Adipose tissue (tissue), 3 donors: ENCODE results near the gene KRT13. TPM values are rescaled to one million over a fixed set of nuclear protein-coding genes. Genes with fewer than 3 reads are reported as not detected.

ENCODE experiments used
- H3K27ac ChIP-seq: one replicate; pipeline ENCODE4 v1.5.1; 2013; ENCODE audit warnings: low read depth, low read length
- WGBS, 3 donors: extraction: QIAGEN DNeasy Blood & Tissue Kit; methylation state at CpG; one replicate each; pipeline ENCODE4 v1.1.7; 2013; 5-methylcytosine and 5-hydroxymethylcytosine counted together
- polyA plus RNA-seq, 3 donors: library from polyadenylated mRNA; stranded (reverse); fragments of 200-250 nt; gene quantifications; one replicate each; pipeline ENCODE4 v1.2.3, GENCODE V29; 2013
- donor health status: healthy with polysubstance abuse.
- donor health status: Bipolar disorder and iron deficiency.
- donor health status: healthy.

The KRT13 gene
- polyA plus RNA-seq, 3 donors: 2.6 to 53.0 (median 3.2) TPM

DNA sequence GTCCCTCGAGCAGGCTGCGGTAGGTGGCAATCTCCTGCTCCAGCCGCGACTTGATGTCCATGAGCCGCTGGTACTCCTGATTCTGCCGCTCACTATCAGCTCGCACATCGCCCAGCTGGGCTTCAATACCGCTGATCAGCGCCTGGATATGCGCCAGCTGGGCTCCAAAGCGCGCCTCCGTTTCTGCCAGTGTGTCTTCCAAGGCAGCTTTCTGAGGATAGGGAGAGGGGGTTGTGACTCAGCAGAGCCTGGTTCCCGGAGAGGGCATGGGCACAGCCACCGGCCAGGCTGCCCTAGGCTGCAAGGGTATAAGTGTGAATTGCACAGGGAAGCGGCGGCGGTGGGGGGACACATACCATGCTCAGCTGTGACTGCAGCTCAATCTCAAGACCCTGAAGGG, 18.4 kb upstream of the KRT13 start:
- WGBS, 3 donors: 73 to 82% (median 80%) methylated on average over 19 of the region's 19 CpGs
- H3K27ac ChIP-seq: no peak overlapping the region

DNA sequence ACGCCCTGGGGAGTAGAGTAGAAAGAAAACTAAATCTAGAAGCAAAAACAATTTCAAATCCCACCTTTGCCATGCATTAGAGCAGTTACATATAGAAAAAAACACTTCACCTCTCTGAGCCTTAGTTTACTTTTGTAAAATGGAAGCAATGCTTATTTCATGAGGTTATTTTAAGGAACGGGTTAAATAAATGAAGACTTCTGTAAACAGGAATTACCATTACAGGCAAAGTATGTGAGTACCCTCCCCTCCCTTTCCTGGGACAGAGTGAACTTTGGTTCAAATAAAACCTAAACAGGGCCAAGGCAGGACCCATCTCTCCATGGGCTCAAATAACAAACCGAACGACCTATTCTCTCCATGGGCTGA, 17.8 kb upstream of the KRT13 start:
- H3K27ac ChIP-seq: no peak overlapping the region
- WGBS, 3 donors: 60 to 83% (median 68%) methylated on average over 4 of the region's 4 CpGs

- H3K27ac ChIP-seq: no peak overlapping the region
- WGBS, 3 donors: 84 to 86% (median 84%) methylated on average over 12 of the region's 12 CpGs
These were observed 17.2 kb upstream of the KRT13 start for GRCh38 chr17:41522301-41523224.

DNA sequence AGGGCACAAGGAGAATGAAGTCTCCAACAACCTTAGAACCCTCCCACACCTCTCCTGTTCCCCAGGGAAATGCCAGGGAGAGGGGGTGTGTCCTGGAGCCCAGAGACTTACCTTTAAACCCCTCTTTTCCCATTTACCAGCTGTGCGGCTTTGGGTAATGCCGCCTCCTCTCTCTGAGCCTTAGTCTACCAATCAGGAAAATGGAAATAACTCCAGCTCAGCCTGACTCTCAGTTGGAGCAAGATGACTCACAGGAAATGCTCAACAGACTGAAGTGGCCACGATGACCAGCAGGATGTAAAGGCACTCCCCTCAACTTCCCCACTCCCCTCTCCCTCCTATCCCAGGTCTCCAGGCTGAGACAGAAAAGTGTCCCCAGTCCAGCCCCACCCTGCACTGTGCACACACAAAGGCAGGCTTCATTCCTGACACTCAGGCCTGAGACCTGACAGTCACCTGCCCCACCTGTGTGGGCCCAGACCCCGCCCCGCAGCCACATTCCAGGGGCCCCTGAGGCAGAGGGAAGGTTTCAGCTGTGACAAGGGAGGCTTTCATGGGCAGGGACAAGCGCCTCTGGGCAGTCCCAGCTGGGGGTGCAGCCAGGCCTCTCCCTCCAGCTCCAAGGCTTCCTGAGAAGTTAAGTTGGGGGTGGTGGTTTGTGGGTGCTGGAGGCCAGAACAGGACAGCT, 16.3 kb upstream of the KRT13 start:
- WGBS, 3 donors: 67 to 74% (median 67%) methylated on average over 6 of the region's 6 CpGs

DNA sequence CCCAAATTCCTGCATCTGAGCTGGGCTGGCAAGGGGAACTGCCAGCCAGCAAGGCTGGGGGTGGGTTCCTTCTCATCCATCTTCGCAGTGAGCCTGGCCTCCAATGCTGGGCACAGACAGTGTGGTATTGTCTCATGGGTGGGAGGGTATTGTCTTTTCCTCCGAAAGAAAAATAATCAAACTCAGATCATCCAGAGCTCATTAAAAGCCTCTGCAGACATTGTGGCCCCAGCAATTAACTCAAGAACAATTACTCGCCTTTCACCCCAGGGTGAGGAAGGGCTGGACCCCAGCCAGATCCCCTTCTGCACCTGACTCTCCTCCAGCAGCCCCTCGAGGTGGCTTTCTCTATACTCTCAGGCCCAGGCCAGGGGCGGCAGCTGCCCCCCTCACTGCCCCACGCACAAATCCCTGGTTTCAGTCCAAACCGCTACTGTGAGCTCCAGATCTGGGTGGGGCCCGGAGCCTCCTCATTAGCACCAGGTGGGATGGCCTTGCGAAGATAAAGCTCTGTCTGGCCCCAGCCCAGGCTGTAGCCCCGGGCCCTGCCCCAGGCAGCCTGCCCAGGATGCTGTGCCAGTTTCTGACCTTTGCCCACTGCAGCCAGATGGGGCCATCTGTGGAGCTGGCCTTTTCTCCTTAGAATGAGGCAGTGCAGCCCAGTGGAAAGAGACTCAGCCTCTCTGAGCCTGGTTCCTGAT, 15.6 kb upstream of the KRT13 start:
- no peak overlapping the region for H3K27ac ChIP-seq
- WGBS, 3 donors: 48 to 62% (median 59%) methylated on average over 10 of the region's 10 CpGs

More for the DNA sequence above, 16.3 kb upstream of the KRT13 start:
- no peak overlapping the region for H3K27ac ChIP-seq

DNA sequence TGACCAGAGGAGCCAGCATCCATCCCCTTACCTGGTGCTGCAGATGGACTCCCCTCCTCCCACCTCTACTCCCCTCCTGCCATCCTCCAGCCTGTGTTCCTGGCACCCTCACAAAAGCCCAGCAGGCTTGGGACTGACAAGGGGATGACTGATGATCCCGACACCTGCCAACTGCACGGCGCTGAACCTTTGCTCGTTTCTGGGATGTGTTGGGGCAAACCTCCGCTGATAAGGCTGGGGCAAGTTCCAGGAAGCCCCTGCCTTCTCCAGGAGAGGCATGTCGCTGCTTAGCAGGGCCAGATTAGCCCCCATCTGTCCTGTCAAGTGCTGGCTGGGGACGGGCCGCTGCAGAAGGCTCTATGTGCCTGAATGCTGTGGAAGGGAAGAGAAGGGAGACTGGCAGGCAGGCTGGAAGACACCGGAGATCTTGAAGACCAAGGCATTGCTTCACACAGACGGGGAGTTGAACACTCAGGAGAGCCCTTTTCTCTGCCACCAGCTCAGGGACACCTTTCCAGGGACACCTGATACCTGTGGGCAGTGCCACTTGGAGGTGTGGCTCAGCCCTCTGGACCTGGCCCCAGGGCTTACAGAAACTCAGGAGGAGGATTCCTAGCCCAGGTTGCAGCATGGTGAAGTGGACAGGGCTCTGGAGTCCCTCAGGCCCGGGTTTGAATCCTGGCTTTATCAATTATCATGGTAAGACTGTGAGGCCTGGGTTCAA, 14.3 kb upstream of the KRT13 start:
- 22 to 55% (median 53%) methylated on average over 10 to 11 of the region's 11 CpGs for WGBS, 3 donors
- H3K27ac ChIP-seq: no peak overlapping the region

GRCh38 chr17:41518789-41519449, 13.5 kb upstream of the KRT13 start, which contains the start of gene KRT15:
Gene KRT15 (minus strand): TSS chr17:41518890. CDS start chr17:41518827, 63 bp downstream.
- no peak within 1 kb of the TSS for H3K27ac ChIP-seq
- 71 to 73% (median 72%) methylated on average over 8 of the region's 8 CpGs for WGBS, 3 donors

GRCh38 chr17:41518031-41518430, 12.6 kb upstream of the KRT13 start:
- no peak overlapping the region for H3K27ac ChIP-seq
- whole genome bisulfite sequencing, 3 donors: 81 to 94% (median 90%) methylated on average over 3 of the region's 3 CpGs

DNA sequence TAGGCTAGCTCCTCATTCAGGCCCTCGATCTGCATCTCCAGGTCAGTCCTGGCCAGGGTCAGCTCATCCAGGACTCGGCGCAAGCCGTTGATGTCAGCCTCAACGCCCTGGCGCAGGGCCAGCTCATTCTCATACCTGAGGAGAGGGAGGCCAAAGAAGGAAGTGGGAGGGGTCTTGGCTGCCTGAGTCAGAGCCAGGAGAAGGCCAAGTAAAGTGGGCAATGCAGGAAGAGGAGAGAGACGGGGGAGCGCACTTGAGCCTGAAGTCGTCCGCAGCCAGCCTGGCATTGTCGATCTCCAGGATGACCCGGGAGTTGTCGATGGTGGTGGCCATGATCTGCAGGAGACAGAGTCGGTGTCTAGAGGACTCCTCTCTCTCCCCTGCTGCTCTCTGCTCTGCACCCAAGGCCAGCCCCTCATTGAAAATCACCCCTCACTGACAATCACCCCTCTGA, 11.4 kb upstream of the KRT13 start:
- WGBS, 3 donors: 82 to 90% (median 83%) methylated on average over 14 of the region's 14 CpGs
- H3K27ac ChIP-seq: no peak overlapping the region

DNA sequence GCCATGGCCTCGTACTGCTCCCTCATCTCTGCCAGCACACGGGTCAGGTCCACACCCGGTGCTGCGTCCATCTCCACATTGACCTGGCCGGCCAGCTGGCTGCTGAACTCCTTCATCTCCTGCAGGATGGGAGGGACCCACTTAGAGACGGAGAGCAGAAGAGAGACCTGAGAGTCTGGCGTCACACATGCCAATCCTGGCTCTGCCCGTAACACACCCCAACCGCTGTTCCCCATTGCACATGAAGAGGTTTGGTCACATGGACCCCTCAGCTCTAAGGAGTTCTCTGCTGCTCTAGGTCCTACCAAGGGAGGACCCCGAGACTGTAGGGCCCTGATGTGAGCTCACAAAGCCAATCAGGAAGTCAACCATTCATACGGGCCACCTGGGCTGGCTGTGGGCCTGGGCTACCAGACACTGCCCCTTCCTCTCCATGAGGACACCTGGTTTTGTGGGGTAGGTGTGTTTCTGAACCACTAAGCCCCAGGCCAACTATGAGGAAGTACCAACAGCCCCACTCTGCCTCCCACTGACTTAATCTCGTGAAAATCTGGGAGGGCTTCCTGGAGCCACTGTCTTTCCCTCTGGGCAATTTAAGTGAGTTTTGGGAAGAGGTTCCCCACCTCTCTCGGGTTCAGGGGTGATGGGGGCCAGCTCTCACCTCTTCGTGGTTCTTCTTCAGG, 10.9 kb upstream of the KRT13 start:
- H3K27ac ChIP-seq: no peak overlapping the region
- whole genome bisulfite sequencing, 3 donors: 82 to 85% (median 84%) methylated on average over 14 of the region's 14 CpGs

DNA sequence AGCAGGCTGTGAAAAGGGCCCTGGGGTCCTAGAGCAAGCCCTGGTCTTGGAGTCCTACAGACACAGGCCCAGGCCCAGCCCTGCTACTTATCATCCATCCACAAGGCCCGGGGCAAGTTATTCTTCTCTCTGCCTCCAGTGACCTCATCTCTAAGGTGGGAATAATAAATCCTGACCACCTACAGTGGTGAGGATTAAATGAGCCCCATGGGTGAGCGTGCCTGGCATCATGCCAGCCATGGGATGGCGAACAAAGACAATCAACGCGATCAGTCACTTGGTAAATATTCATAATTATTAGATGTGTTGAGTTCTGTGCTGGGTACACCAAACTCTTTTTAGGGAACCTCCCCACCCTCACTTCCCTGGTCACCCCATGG, 7.7 kb upstream of the KRT13 start:
- 69 to 78% (median 71%) methylated on average over 5 of the region's 5 CpGs for WGBS, 3 donors
- no peak overlapping the region for H3K27ac ChIP-seq

DNA sequence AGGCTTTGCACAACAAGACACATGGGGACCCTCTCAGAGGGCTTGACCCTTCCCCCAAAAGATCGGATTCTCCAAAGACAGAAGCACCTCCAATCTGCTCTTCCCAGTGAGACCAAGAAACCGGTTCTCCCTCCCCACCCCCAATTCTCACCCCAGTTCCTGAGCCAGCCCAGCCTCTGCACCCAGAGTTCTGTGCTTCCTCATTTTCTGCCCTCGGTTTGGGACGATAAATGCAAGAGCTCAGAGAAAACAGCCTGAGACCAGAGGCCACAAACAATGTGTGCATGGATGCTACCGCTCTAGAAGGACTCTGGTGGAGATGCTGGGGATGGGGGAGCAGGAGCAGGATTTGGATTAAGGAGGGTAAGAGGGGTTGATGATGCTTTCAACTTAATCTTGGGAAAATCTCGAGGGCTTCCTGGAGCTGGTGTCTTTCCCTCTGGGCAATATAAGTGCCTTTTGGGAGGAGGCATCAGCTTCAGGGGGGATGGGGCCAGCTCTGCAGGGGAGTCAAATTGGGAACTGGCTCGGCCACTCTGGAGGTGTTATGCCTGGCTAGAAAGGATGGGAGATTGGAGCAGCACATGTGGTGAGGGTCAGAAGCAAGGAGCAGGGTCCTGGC, 7.2 kb upstream of the KRT13 start:
- 52 to 56% (median 54%) methylated on average over 7 of the region's 7 CpGs for WGBS, 3 donors

DNA sequence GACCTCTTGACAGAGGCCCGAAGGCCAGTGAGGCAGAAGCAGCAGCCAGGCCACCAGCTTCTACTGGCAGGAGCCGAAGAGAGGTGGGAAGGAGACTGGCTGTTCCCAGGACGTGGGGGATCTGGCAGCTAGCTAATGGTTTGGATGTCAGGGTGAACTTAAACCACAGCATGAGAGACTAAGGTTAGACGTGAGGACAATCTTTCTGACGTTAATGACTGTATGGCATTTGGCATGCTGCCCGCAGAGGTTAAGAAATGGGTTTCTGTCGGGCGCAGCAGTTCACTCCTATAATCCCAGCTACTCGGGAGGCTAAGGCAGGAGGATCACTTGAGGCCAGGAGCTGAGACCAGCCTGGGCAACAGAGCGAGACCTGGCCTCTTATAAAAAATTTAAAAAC, 6.3 kb upstream of the KRT13 start:
- 76 to 80% (median 77%) methylated on average over 10 of the region's 10 CpGs for WGBS, 3 donors
- no peak overlapping the region for H3K27ac ChIP-seq

More for the DNA sequence above, 7.2 kb upstream of the KRT13 start:
- no peak overlapping the region for H3K27ac ChIP-seq

- 55 to 80% (median 69%) methylated on average over 4 of the region's 4 CpGs for WGBS, 3 donors
- H3K27ac ChIP-seq: no peak overlapping the region
These were observed 5.7 kb upstream of the KRT13 start for GRCh38 chr17:41511116-41511515.

DNA sequence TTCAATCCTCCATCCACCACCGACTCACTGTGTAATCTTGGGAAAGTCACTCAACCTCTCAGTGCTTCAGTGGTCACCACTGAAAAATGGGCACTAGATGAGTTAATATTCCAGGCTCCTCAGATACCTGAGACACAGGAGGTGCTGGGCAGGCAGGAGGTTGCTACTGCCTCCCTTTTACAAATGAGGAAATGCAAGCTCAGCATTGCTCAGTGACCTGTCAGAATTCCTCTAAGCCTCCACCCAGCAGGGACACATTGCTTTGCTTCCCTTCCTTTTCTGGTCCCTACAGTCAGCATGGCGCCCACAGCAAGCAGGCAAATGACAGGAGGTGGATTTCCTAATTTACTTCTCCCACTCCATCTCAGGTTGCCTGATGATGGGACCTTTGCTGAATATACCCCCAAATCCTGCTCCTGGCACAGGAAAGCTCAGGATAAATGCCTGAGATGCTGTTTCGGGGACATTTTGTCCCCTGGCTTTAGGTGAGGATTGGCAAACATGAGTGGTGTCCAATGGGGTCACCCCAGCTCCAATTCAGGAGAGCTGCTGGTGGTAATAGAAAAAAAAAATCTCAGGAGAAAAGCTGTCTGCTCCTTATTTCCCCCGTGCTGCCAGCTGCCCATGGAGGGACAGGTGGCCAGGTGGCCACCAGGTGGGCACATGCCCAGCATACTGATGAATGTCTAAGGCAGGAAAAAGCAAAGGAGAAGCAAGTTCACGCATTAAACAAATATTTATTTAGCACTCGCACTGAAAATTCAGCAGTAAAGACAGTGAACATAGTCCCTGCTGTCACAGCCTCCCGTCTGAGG, 5.0 kb upstream of the KRT13 start:
- 64 to 87% (median 81%) methylated on average over 7 of the region's 7 CpGs for WGBS, 3 donors
- H3K27ac ChIP-seq: no peak overlapping the region

DNA sequence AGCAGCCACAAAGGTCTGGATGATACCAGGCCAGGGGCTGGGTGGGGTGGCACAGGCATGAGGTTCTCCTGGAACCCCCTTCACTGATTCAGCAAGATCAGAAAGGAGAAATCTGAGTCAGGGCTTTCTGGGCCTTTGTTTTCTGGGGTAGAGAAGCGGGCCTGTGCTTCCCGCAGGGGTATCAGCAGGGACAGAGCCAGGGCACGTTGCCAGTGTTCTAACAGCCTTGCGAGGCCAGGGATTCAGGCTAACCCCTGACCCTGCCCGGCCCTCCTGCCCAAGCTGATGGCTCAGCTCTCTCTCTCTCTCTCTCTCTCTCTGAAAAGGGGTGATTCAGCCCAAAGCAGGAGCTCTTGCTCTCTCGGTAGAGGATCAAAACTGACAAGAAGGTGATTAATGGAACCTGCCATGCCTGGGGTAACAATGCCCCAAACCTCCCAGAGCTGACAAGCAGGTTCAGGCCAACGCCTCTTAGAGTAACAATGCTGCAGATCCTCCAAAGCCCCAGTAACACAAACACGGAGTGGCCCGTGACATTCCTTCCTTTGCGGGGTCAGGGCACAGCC, 2.0 kb upstream of the KRT13 start:
- 51 to 62% (median 57%) methylated on average over 10 of the region's 10 CpGs for WGBS, 3 donors
- no peak overlapping the region for H3K27ac ChIP-seq
